ENCODE measurements around the gene ECT2L. TPM values are rescaled to one million over a fixed set of nuclear protein-coding genes. Genes with fewer than 3 reads are reported as not detected.

The ECT2L gene
- total RNA-seq, 1 donor from 2014 or later, result not detected

- Mint-ChIP-seq H3K27me3 (ENCODE audit: low read depth) (no peaks in the 10 kb centered on the region), H3K27ac (ENCODE audit: unreplicated experiment) (no peak overlapping the region), H3K4me1 (ENCODE audit: low read depth) (peaks cover 29% of the 10 kb centered on the region), H3K4me3 (ENCODE audit: unreplicated experiment) (no peak overlapping the region), H3K9me3 (ENCODE audit: low read depth) (no peaks in the 10 kb centered on the region), H3K36me3 (ENCODE audit: low read depth) (peaks cover 4% of the 10 kb centered on the region)
- DNase-seq (ENCODE audit: low spot score), result no peak
- TF ChIP-seq CTCF (IDR thresholded peaks at IDR 0.05), result peak; percentile 34
Measured at GRCh38 chr6:138945354-138945753, 149.5 kb downstream of the ECT2L start.

GRCh38 chr6:138948004-138948403, 152.1 kb downstream of the ECT2L start:
- TF ChIP-seq CTCF (IDR thresholded peaks at IDR 0.05), result no peak
- Mint-ChIP-seq H3K4me1 (ENCODE audit: low read depth) (peaks cover 29% of the 10 kb centered on the region), H3K27ac (ENCODE audit: unreplicated experiment) (no peak overlapping the region), H3K9me3 (ENCODE audit: low read depth) (no peaks in the 10 kb centered on the region), H3K27me3 (ENCODE audit: low read depth) (no peaks in the 10 kb centered on the region), H3K36me3 (ENCODE audit: low read depth) (peaks cover 4% of the 10 kb centered on the region), H3K4me3 (ENCODE audit: unreplicated experiment) (no peak overlapping the region)
- no peak for DNase-seq (ENCODE audit: low spot score)

- no peak overlapping the region for H3K4me3 Mint-ChIP-seq (ENCODE audit: unreplicated experiment)
- H3K9me3 Mint-ChIP-seq (ENCODE audit: low read depth), result no peaks in the 10 kb centered on the region
- H3K4me1 Mint-ChIP-seq (ENCODE audit: low read depth), result peaks cover 26% of the 10 kb centered on the region
- TF ChIP-seq CTCF (IDR thresholded peaks at IDR 0.05), result no peak
- DNase-seq (ENCODE audit: low spot score), result no peak
- H3K27me3 Mint-ChIP-seq (ENCODE audit: low read depth), result no peaks in the 10 kb centered on the region
- no peak overlapping the region for H3K27ac Mint-ChIP-seq (ENCODE audit: unreplicated experiment)
- peaks cover 2% of the 10 kb centered on the region for H3K36me3 Mint-ChIP-seq (ENCODE audit: low read depth)
Measured at GRCh38 chr6:138948546-138949179, 152.8 kb downstream of the ECT2L start.

GRCh38 chr6:138953451-138953850, 157.6 kb downstream of the ECT2L start:
- DNase-seq (ENCODE audit: low spot score), result no peak
- TF ChIP-seq CTCF (IDR thresholded peaks at IDR 0.05), result no peak
- Mint-ChIP-seq H3K27ac (ENCODE audit: unreplicated experiment) (no peak overlapping the region), H3K9me3 (ENCODE audit: low read depth) (no peaks in the 10 kb centered on the region), H3K4me1 (ENCODE audit: low read depth) (peaks cover 35% of the 10 kb centered on the region), H3K36me3 (ENCODE audit: low read depth) (no peaks in the 10 kb centered on the region), H3K4me3 (ENCODE audit: unreplicated experiment) (no peak overlapping the region), H3K27me3 (ENCODE audit: low read depth) (no peaks in the 10 kb centered on the region)

Other genes starting within 250 kb of the ECT2L start
- 6.2 to 7.1 TPM (median 6.4 TPM) in 3 replicates for gene CCDC28A, start 22.3 kb upstream of the ECT2L start, total RNA-seq
- 24.5 to 26.5 TPM (median 25.8 TPM) in 3 replicates for gene REPS1, start 192.2 kb downstream of the ECT2L start, total RNA-seq
- 10.4 to 20.2 TPM (median 17.2 TPM) in 3 replicates for gene ABRACL, start 232.7 kb downstream of the ECT2L start, total RNA-seq